BE2C (cell line): ENCODE measurements around the gene ANKS4B.

Experiments used
- DNase-seq: peaks from one replicate; pipeline ENCODE4 v3.0.0-alpha.2; 2020
- H3K27me3 ChIP-seq: fragments of 250-450 bp; sonication (Bioruptor Pico); 2 replicates; pipeline ENCODE4 v1.5.1; 2020; ENCODE audit warnings: mild to moderate bottlenecking
- H3K36me3 ChIP-seq: fragments of 250-450 bp; sonication (Bioruptor Pico); 2 replicates; pipeline ENCODE4 v1.5.1; 2020; ENCODE audit warnings: mild to moderate bottlenecking
- H3K4me1 ChIP-seq: fragments of 250-450 bp; sonication (Bioruptor Pico); 2 replicates; pipeline ENCODE4 v1.5.1; 2020
- H3K4me3 ChIP-seq: 2 replicates; pipeline ENCODE4 v1.5.1; 2011; ENCODE audit warnings: low read depth, low read length
- H3K9me3 ChIP-seq: fragments of 250-450 bp; sonication (Bioruptor Pico); 2 replicates; pipeline ENCODE4 v1.5.1; 2020
- CTCF ChIP-seq: IDR thresholded peaks from 2 replicates; pipeline ENCODE4 v1.5.1; 2012; ENCODE audit warnings: mild to moderate bottlenecking, low read depth, low read length

The ANKS4B gene

DNA sequence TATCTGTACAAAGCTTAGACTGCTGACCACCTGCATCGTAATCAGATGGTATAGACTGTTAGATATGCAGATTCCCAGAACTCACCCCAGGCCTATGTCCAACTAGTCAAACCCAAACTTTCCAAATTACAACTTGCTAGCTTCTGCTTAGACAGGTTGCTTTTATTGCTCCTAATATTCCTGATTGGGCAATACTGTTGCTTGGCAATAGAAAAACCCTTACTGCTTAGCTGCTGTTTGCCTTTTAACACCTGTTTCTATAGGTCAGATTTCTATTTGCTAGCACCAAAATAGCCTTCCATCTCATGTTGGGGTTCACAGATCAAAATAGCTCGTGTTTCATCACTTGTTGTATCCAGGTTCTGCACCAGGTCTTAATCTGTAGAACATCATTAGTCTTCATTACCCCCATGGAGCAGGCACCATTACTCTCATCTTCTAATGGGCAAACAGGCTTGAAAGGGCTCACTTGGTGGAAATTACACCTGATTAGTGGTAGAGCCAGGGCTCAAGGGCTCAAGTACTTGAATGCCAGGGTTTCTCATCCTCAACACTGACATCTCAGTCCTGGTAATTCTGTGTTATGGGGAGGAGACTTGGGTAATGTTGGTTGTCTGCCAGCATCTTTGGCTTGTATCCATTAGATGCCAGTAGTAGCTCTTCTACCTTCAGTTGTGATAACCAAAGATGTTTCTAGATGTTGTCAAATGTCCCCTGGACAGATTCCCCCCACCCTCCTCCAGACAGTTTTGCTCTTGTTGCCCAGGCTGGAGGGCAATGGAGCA lies 24.9 kb upstream of the ANKS4B start:
- no peak for TF ChIP-seq CTCF
- 0 out of 2 replicates have a peak, but pooled peaks cover 3% of the 10 kb centered on the region for H3K27me3 ChIP-seq
- no peak for DNase-seq

GRCh38 chr16:21211486-21211885 lies 22.0 kb upstream of the ANKS4B start, which contains the start of gene ZP2:
ZP2 (minus strand) TSS chr16:21211574; CDS start chr16:21211547, 27 bp downstream.
- H3K4me3 ChIP-seq = no peak within 1 kb of the TSS
- no peaks in the 10 kb centered on the region for H3K36me3 ChIP-seq
- no peak for DNase-seq
- H3K4me1 ChIP-seq = no peaks in the 10 kb centered on the region
- no peaks in the 10 kb centered on the region for H3K9me3 ChIP-seq
- no peak for TF ChIP-seq CTCF
- 0 out of 2 replicates have a peak, but pooled peaks cover 3% of the 10 kb centered on the region for H3K27me3 ChIP-seq

More for the DNA sequence above, 24.9 kb upstream of the ANKS4B start:
- H3K9me3 ChIP-seq = no peaks in the 10 kb centered on the region
- no peaks in the 10 kb centered on the region for H3K36me3 ChIP-seq
- H3K4me3 ChIP-seq = no peak overlapping the region
- H3K4me1 ChIP-seq = no peaks in the 10 kb centered on the region

GRCh38 chr16:21214086-21214485 lies 19.4 kb upstream of the ANKS4B start:
- Histone ChIP-seq H3K4me3 (no peak overlapping the region), H3K4me1 (no peaks in the 10 kb centered on the region), H3K9me3 (no peaks in the 10 kb centered on the region), H3K27me3 (0 out of 2 replicates have a peak, but pooled peaks cover 3% of the 10 kb centered on the region), H3K36me3 (no peaks in the 10 kb centered on the region)
- DNase-seq = no peak
- no peak for TF ChIP-seq CTCF

DNA sequence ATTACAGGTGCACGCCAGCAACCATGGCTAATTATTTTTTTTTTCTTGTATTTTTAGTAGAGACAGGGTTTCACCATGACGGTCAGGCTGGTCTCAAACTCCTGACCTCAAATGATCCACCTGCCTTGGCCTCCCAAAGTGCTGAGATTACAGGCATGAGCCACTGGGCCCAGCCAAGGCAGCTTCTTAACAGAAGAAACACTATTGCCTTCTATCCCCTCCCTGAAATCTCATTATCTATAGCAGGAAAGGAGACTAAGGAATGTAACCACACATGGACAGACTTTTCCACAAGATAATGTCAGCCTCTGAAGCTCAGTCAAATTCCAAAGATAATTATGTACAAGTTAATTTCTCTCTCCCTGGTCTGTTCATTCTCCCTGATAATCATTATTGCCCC lies 16.4 kb upstream of the ANKS4B start:
- DNase-seq = no peak
- Histone ChIP-seq H3K4me1 (no peaks in the 10 kb centered on the region), H3K4me3 (no peak overlapping the region), H3K36me3 (no peaks in the 10 kb centered on the region), H3K9me3 (no peaks in the 10 kb centered on the region), H3K27me3 (peaks cover 3% of the 10 kb centered on the region; the same call in 1 of the 2 replicates)
- no peak for TF ChIP-seq CTCF

- no peak for TF ChIP-seq CTCF
These were observed 15.3 kb upstream of the ANKS4B start for GRCh38 chr16:21218153-21218552.

DNA sequence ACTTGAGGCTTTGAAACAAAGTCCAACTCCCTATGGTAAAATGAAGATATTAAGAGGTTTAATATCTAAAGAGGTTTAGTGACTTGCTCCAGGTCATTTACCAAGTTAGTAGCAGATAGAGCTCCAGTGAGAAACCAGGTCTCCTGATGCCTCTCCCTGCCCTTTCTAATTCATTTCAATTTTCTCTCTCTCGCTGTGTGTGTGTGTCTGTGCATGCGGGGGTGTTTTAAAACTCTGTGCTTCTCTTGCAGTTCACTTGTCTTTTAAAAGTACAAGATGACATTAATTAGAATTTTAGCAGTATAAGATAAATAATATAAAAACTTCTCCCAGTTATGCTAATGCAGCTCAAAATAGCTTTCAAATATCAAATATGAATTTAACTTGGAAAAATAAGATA lies 13.9 kb upstream of the ANKS4B start:
- Histone ChIP-seq H3K36me3 (no peaks in the 10 kb centered on the region), H3K4me1 (no peaks in the 10 kb centered on the region), H3K9me3 (no peaks in the 10 kb centered on the region), H3K4me3 (no peak overlapping the region), H3K27me3 (peaks cover 9% of the 10 kb centered on the region)
- TF ChIP-seq CTCF = no peak
- DNase-seq = no peak

More at GRCh38 chr16:21218153-21218552, 15.3 kb upstream of the ANKS4B start:
- no peaks in the 10 kb centered on the region for H3K36me3 ChIP-seq
- no peak overlapping the region for H3K4me3 ChIP-seq
- DNase-seq = no peak
- H3K4me1 ChIP-seq = no peaks in the 10 kb centered on the region
- H3K9me3 ChIP-seq = no peaks in the 10 kb centered on the region
- peaks cover 8% of the 10 kb centered on the region for H3K27me3 ChIP-seq
